Neuronal stem cell (in vitro differentiated cells): ENCODE results near the gene CER1.

Experiments used
- DNase-seq: peaks from one replicate; pipeline ENCODE4 v3.0.0-alpha.2; 2013; ENCODE audit warnings: low spot score
- H2AFZ ChIP-seq: one replicate; pipeline ENCODE4 v1.6.1; 2013; ENCODE audit warnings: mild to moderate bottlenecking, low read length, inconsistent platforms
- H2AK5ac ChIP-seq: 2 replicates; pipeline ENCODE4 v1.6.1; 2013; ENCODE audit warnings: low read depth, mild to moderate bottlenecking, inconsistent platforms, low read length, moderate library complexity, mixed read lengths
- H2BK120ac ChIP-seq: 2 replicates; pipeline ENCODE4 v1.6.1; 2013; ENCODE audit warnings: low read depth, mild to moderate bottlenecking, inconsistent platforms, low read length, moderate library complexity, mixed read lengths
- H2BK12ac ChIP-seq: one replicate; pipeline ENCODE4 v1.6.1; 2013; ENCODE audit warnings: low read length, inconsistent platforms
- H2BK15ac ChIP-seq: 2 replicates; pipeline ENCODE4 v1.6.1; 2013; ENCODE audit warnings: mild to moderate bottlenecking, low read length, inconsistent platforms, mixed read lengths
- H2BK5ac ChIP-seq: one replicate; pipeline ENCODE4 v1.6.1; 2013; ENCODE audit warnings: inconsistent platforms, mild to moderate bottlenecking, low read length, moderate library complexity
- H3K14ac ChIP-seq: one replicate; pipeline ENCODE4 v1.6.1; 2013; ENCODE audit warnings: low read length, inconsistent platforms
- H3K18ac ChIP-seq: 2 replicates; pipeline ENCODE4 v1.6.1; 2013; ENCODE audit warnings: low read length, inconsistent platforms
- H3K23ac ChIP-seq: 2 replicates; pipeline ENCODE4 v1.6.1; 2013; ENCODE audit warnings: low read depth, mild to moderate bottlenecking, mixed read lengths, low read length, inconsistent platforms; ENCODE audit not compliant: poor library complexity
- H3K27ac ChIP-seq: replicated peaks from 3 replicates; pipeline ENCODE4 v1.5.1; 2013; ENCODE audit warnings: low read length, inconsistent platforms
- H3K27me3 ChIP-seq, 3 experiments: 2 replicates each; pipeline ENCODE4 v1.6.1; 2013; ENCODE audit warnings: low read length in 3 of 3, mild to moderate bottlenecking in 2 of 3, inconsistent platforms in 1 of 3, low read depth in 1 of 3, mixed read lengths in 1 of 3, moderate library complexity in 1 of 3; ENCODE audit not compliant: control insufficient read depth in 3 of 3, insufficient read depth in 3 of 3
- H3K36me3 ChIP-seq, 2 donors: replicated peaks in 1 of 2; 2 replicates each; pipeline ENCODE4 v1.6.1; 2013; ENCODE audit warnings: low read length in 2 of 2; ENCODE audit not compliant: control insufficient read depth in 2 of 2, insufficient read depth in 2 of 2
- H3K4ac ChIP-seq: 2 replicates; pipeline ENCODE4 v1.6.1; 2013; ENCODE audit warnings: inconsistent platforms, mild to moderate bottlenecking, low read length, moderate library complexity
- H3K4me1 ChIP-seq, 2 donors: 1 replicate in 1 of 2; 2 replicates in 1 of 2; pipeline ENCODE4 v1.6.1; 2013; ENCODE audit warnings: low read length in 2 of 2, low read depth in 1 of 2; ENCODE audit not compliant: control insufficient read depth in 2 of 2, insufficient read depth in 1 of 2
- H3K4me2 ChIP-seq: one replicate; pipeline ENCODE4 v1.6.1; 2013; ENCODE audit warnings: mild to moderate bottlenecking, low read length, inconsistent platforms; ENCODE audit not compliant: insufficient read depth, poor library complexity, severe bottlenecking
- H3K4me3 ChIP-seq, 2 donors: 2 replicates each; pipeline ENCODE4 v1.5.1; 2013; ENCODE audit warnings: low read length in 2 of 2, mild to moderate bottlenecking in 2 of 2, inconsistent platforms in 1 of 2, moderate library complexity in 1 of 2
- H3K79me1 ChIP-seq: one replicate; pipeline ENCODE4 v1.6.1; 2013; ENCODE audit warnings: low read depth, mild to moderate bottlenecking, inconsistent platforms, low read length, moderate library complexity
- H3K9ac ChIP-seq: one replicate; pipeline ENCODE4 v1.6.1; 2013; ENCODE audit warnings: mild to moderate bottlenecking, low read depth, low read length, inconsistent platforms; ENCODE audit not compliant: poor library complexity
- H3K9me3 ChIP-seq, 2 donors: replicated peaks in 1 of 2; 2 replicates each; pipeline versions ENCODE3 to v1.6.1; 2013; ENCODE audit warnings: low read length in 2 of 2, mild to moderate bottlenecking in 2 of 2, inconsistent platforms in 1 of 2, low read depth in 1 of 2, mixed read lengths in 1 of 2, moderate library complexity in 1 of 2; ENCODE audit not compliant: control insufficient read depth in 2 of 2, insufficient read depth in 1 of 2
- H4K8ac ChIP-seq: one replicate; pipeline ENCODE4 v1.6.1; 2013; ENCODE audit warnings: low read depth, mild to moderate bottlenecking, inconsistent platforms, low read length, moderate library complexity
- H4K91ac ChIP-seq: one replicate; pipeline ENCODE4 v1.6.1; 2013; ENCODE audit warnings: low read length, low read depth, mild to moderate bottlenecking, inconsistent platforms; ENCODE audit not compliant: poor library complexity
- WGBS, 2 donors: extraction: QIAGEN DNeasy Blood & Tissue Kit; methylation state at CpG; one replicate each; pipeline ENCODE4 v1.1.7; 2013; ENCODE audit warnings: missing lambda C conversion rate in 2 of 2, mixed read lengths in 1 of 2; ENCODE audit not compliant: insufficient read length in 2 of 2, insufficient replicate concordance in 1 of 2; ENCODE audit errors: extremely low coverage in 2 of 2; 5-methylcytosine and 5-hydroxymethylcytosine counted together

The CER1 gene

GRCh38 chr9:14766299-14766698 lies 43.8 kb upstream of the CER1 start:
- no peaks in the 10 kb centered on the region for H3K9me3 ChIP-seq
- no peak overlapping the region for H3K23ac ChIP-seq
- no peak overlapping the region for H2BK5ac ChIP-seq
- H4K8ac ChIP-seq, result no peak overlapping the region
- H2AK5ac ChIP-seq, result no peak overlapping the region
- H3K27ac ChIP-seq, result no peak overlapping the region
- H3K79me1 ChIP-seq, result no peaks in the 10 kb centered on the region
- DNase-seq, result no peak
- H2BK12ac ChIP-seq, result no peak overlapping the region
- H3K27me3 ChIP-seq, result no peaks in the 10 kb centered on the region
- H3K4me1 ChIP-seq, result no peaks in the 10 kb centered on the region
- H3K18ac ChIP-seq, result no peak overlapping the region
- no peak overlapping the region for H3K4me3 ChIP-seq
- no peak overlapping the region for H2BK15ac ChIP-seq
- H3K14ac ChIP-seq, result no peak overlapping the region
- H2AFZ ChIP-seq, result no peak overlapping the region
- H2BK120ac ChIP-seq, result no peak overlapping the region
- no CpG with 5 or more reads among the region's 6 CpGs for WGBS, 2 donors
- no peak overlapping the region for H4K91ac ChIP-seq
- H3K4me2 ChIP-seq, result no peak overlapping the region
- H3K36me3 ChIP-seq, result peaks cover 0 to 94% of the 10 kb centered on the region in 2 donors
- H3K4ac ChIP-seq, result no peak overlapping the region
- H3K9ac ChIP-seq, result no peak overlapping the region

- Histone ChIP-seq H3K4ac (no peak overlapping the region), H4K8ac (no peak overlapping the region), H3K23ac (no peak overlapping the region), H3K4me1 (no peaks in the 10 kb centered on the region), H2AK5ac (no peak overlapping the region), H2BK15ac (no peak overlapping the region), H3K36me3 (peaks cover 0 to 94% of the 10 kb centered on the region in 2 donors), H3K27ac (no peak overlapping the region), H3K4me2 (no peak overlapping the region), H2AFZ (no peak overlapping the region), H3K18ac (no peak overlapping the region), H3K14ac (no peak overlapping the region), H3K4me3 (no peak overlapping the region), H3K9me3 (no peaks in the 10 kb centered on the region), H2BK12ac (no peak overlapping the region), H2BK5ac (no peak overlapping the region), H2BK120ac (no peak overlapping the region), H3K27me3 (no peaks in the 10 kb centered on the region), H4K91ac (no peak overlapping the region), H3K9ac (no peak overlapping the region), H3K79me1 (no peaks in the 10 kb centered on the region)
- no peak for DNase-seq
- no CpG with 5 or more reads among the region's 2 CpGs for WGBS, 2 donors
Measured at GRCh38 chr9:14761584-14761983, 39.1 kb upstream of the CER1 start.

GRCh38 chr9:14760060-14760459 lies 37.5 kb upstream of the CER1 start:
- Histone ChIP-seq H2BK15ac (no peak overlapping the region), H3K9me3 (no peaks in the 10 kb centered on the region), H3K79me1 (no peaks in the 10 kb centered on the region), H3K27me3 (no peaks in the 10 kb centered on the region), H2BK120ac (no peak overlapping the region), H3K4me1 (no peaks in the 10 kb centered on the region), H2BK12ac (no peak overlapping the region), H3K4ac (no peak overlapping the region), H2AFZ (no peak overlapping the region), H3K4me3 (no peak overlapping the region), H4K91ac (no peak overlapping the region), H3K23ac (no peak overlapping the region), H3K18ac (no peak overlapping the region), H3K14ac (no peak overlapping the region), H4K8ac (no peak overlapping the region), H2AK5ac (no peak overlapping the region), H3K27ac (no peak overlapping the region), H2BK5ac (no peak overlapping the region), H3K4me2 (no peak overlapping the region), H3K36me3 (peaks cover 0 to 94% of the 10 kb centered on the region in 2 donors), H3K9ac (no peak overlapping the region)
- no CpG with 5 or more reads among the region's 1 CpG for WGBS, 2 donors
- DNase-seq, result no peak

- H3K27ac ChIP-seq, result no peak overlapping the region
- H4K91ac ChIP-seq, result no peak overlapping the region
- no peak overlapping the region for H4K8ac ChIP-seq
- no peaks in the 10 kb centered on the region for H3K9me3 ChIP-seq
- H2AK5ac ChIP-seq, result no peak overlapping the region
- no peak overlapping the region for H2BK5ac ChIP-seq
- no peak overlapping the region for H2BK120ac ChIP-seq
- no peak overlapping the region for H3K14ac ChIP-seq
- no CpG with 5 or more reads among the region's 1 CpG for WGBS, 2 donors
- H3K36me3 ChIP-seq, result peaks cover 0 to 95% of the 10 kb centered on the region in 2 donors
- no peak overlapping the region for H3K9ac ChIP-seq
- no peak overlapping the region for H3K4me2 ChIP-seq
- no peak overlapping the region for H3K23ac ChIP-seq
- H3K4ac ChIP-seq, result no peak overlapping the region
- peaks cover 0 to 2% of the 10 kb centered on the region in 2 donors for H3K4me1 ChIP-seq
- no peak overlapping the region for H2BK12ac ChIP-seq
- no peaks in the 10 kb centered on the region for H3K27me3 ChIP-seq
- no peak overlapping the region for H2BK15ac ChIP-seq
- H3K18ac ChIP-seq, result no peak overlapping the region
- no peaks in the 10 kb centered on the region for H3K79me1 ChIP-seq
- DNase-seq, result no peak
- H3K4me3 ChIP-seq, result no peak overlapping the region
- no peak overlapping the region for H2AFZ ChIP-seq
Measured at GRCh38 chr9:14756291-14756690, 33.8 kb upstream of the CER1 start.
